Adrenal gland (tissue), 12 donors: ENCODE measurements around the gene HNRNPK. TPM values are rescaled to one million over a fixed set of nuclear protein-coding genes. Genes with fewer than 3 reads are reported as not detected.

Experiments
- DNase-seq, 7 donors: peaks; one replicate each; pipeline ENCODE4 v3.0.0-alpha.2; 2019 to 2020
- H3K27ac ChIP-seq, 5 donors: fragments of 200-600 bp; sonication (generic) in 4 of 5; 1 replicate in 3 of 5; 2 replicates in 2 of 5; pipeline versions ENCODE4 v1.5.1 to v1.8.0; 2016 to 2020; ENCODE audit warnings: mild to moderate bottlenecking in 1 of 5
- H3K27me3 ChIP-seq: fragments of 200-600 bp; 2 replicates; pipeline ENCODE4 v1.8.0; 2021
- H3K36me3 ChIP-seq, 2 donors: fragments of 200-600 bp; replicated peaks in 1 of 2; 1 replicate in 1 of 2; 2 replicates in 1 of 2; pipeline versions ENCODE4 v1.5.1 to v1.8.0; 2018 to 2022
- H3K4me1 ChIP-seq, 2 donors: fragments of 200-600 bp; replicated peaks in 1 of 2; 1 replicate in 1 of 2; 2 replicates in 1 of 2; pipeline versions ENCODE4 v1.5.1 to v1.8.0; 2018 to 2021
- H3K4me3 ChIP-seq, 4 donors: fragments of 200-600 bp; sonication (generic) in 3 of 4; one replicate each; pipeline ENCODE4 v1.5.1; 2016 to 2018
- H3K9me3 ChIP-seq, 3 donors: fragments of 200-600 bp; sonication (generic) in 1 of 3; replicated peaks in 1 of 3; 1 replicate in 2 of 3; 2 replicates in 1 of 3; pipeline versions ENCODE4 v1.5.1 to v1.8.0; 2016 to 2021
- CTCF ChIP-seq, 6 experiments: fragments of 450-650 bp in 4 of 6; fragments of 200-600 bp in 2 of 6; sonication (generic) in 1 of 6; IDR thresholded peaks; 1 replicate in 5 of 6; 2 replicates in 1 of 6; pipeline versions ENCODE4 v1.5.1 to v1.8.0; 2016 to 2021; ENCODE audit warnings: antibody characterized with exemption in 6 of 6, mild to moderate bottlenecking in 2 of 6, moderate library complexity in 1 of 6
- POLR2A ChIP-seq, 2 donors: fragments of 450-650 bp; IDR thresholded peaks; one replicate each; pipeline ENCODE4 v1.6.1; 2017; ENCODE audit warnings: antibody characterized with exemption in 2 of 2, mild to moderate bottlenecking in 2 of 2, moderate library complexity in 1 of 2
- WGBS, 4 donors: extraction: QIAGEN DNeasy Blood & Tissue Kit in 2 of 4; methylation state at CpG; one replicate each; pipeline versions ENCODE4 v1.1.5 to v1.1.7; 2013 to 2017; 5-methylcytosine and 5-hydroxymethylcytosine counted together
- intact Hi-C, 2 donors: fragments of 100-400 bp; cut with DNase I; formaldehyde crosslinking; loops; one replicate each; pipeline versions ENCODE4 v1.14.1 to v1.15.0; 2022 to 2023
- polyA plus RNA-seq, 3 donors: library from polyadenylated mRNA; stranded (reverse); fragments of 200-250 nt in 2 of 3; fragments of 350-450 nt in 1 of 3; fragmentation: Illumina TruSeq in 1 of 3; extraction: RNeasy Lipid Tissue Mini Kit (QIAGEN cat#74804) in 1 of 3; gene quantifications; one replicate each; pipeline ENCODE4 v1.2.3, GENCODE V29; 2013 to 2014
- total RNA-seq, 9 donors: library from RNA; depleted of rRNA in 4 of 9; stranded (reverse); fragments of >200 nt in 4 of 9; fragments of 120-200 nt in 1 of 9; fragmentation: NEBNext Ultra II Directional in 1 of 9; extraction: Animal tissue kit (Norgen Biotek cat#: 25700) in 1 of 9; gene quantifications; one replicate each; pipeline versions ENCODE4 v1.1.0 to v1.2.4, GENCODE V29; 2013 to 2023
- donor health status: healthy with polysubstance abuse.
- donor health status: Bipolar disorder and iron deficiency.
- donor health status: DM: yes; HTN: yes; CAD: no.
- donor health status: DM: no; HTN: no; CAD: no.
- donor health status: DM: no; HTN: no; CAD: no.
- donor health status: DM: yes; HTN: yes; CAD: no.

HNRNPK gene
- total and polyA plus RNA-seq, 12 donors: 172 to 866 (median 477) TPM

GRCh38 chr9:83986765-83987401 is 6.9 kb upstream of the HNRNPK start:
- Histone ChIP-seq H3K27ac (peak overlapping the region; percentile 45 to 76 (median 57)), H3K4me1 (peaks cover 15 to 51% of the 10 kb centered on the region in 2 donors), H3K4me3 (no peak overlapping the region), H3K27me3 (no peaks in the 10 kb centered on the region), H3K9me3 (no peaks in the 10 kb centered on the region), H3K36me3 (no peaks in the 10 kb centered on the region)
- peak in 1 of 2 donors; percentile 25 for TF ChIP-seq POLR2A (IDR thresholded peaks at IDR 0.05)
- no peak for TF ChIP-seq CTCF (IDR thresholded peaks at IDR 0.05)
- intact Hi-C loops: no loop called here
- WGBS, 4 donors: 36 to 49% (median 43%) methylated on average over 11 of the region's 11 CpGs
- peak; percentile 41 to 84 (median 69) for DNase-seq

GRCh38 chr9:83986195-83986594 is 6.2 kb upstream of the HNRNPK start:
- DNase-seq: no peak
- intact Hi-C loops: no loop called here
- H3K9me3 ChIP-seq: no peaks in the 10 kb centered on the region
- TF ChIP-seq CTCF (IDR thresholded peaks at IDR 0.05) (no peak), POLR2A (IDR thresholded peaks at IDR 0.05) (no peak)
- H3K36me3 ChIP-seq: no peaks in the 10 kb centered on the region
- H3K27ac ChIP-seq: peak overlapping the region in 3 of 5 donors; percentile 33 to 68 (median 43)
- H3K4me3 ChIP-seq: no peak overlapping the region
- H3K27me3 ChIP-seq: no peaks in the 10 kb centered on the region
- WGBS, 4 donors: 65 to 70% (median 68%) methylated on average over 3 of the region's 3 CpGs
- H3K4me1 ChIP-seq: peaks cover 15 to 55% of the 10 kb centered on the region in 2 donors

- WGBS, 4 donors: 1 to 3% (median 1%) methylated on average over 22 to 29 of the region's 29 CpGs
- intact Hi-C loops: no loop called here
- peak; percentile 44 to 83 (median 59) for DNase-seq
Measured at GRCh38 chr9:83981126-83981871, 1.3 kb upstream of the HNRNPK start.

More at GRCh38 chr9:83981126-83981871, 1.3 kb upstream of the HNRNPK start:
- Histone ChIP-seq H3K27me3 (no peaks in the 10 kb centered on the region), H3K4me1 (peaks cover 20 to 48% of the 10 kb centered on the region in 2 donors), H3K9me3 (no peaks in the 10 kb centered on the region), H3K36me3 (peaks cover 0 to 13% of the 10 kb centered on the region in 2 donors), H3K4me3 (peak overlapping the region; percentile 24 to 100 (median 82)), H3K27ac (peak overlapping the region; percentile 98 to 100 (median 99))
- TF ChIP-seq CTCF (IDR thresholded peaks at IDR 0.05) (no peak), POLR2A (IDR thresholded peaks at IDR 0.05) (peak in 1 of 2 donors; percentile 46)
